HEK293T (cell line): ENCODE measurements around the gene NKX1-1.

Experiments
- CTCF ChIA-PET: fragments of 350-600 bp; formaldehyde crosslinking; extraction: SDS; loops from one replicate; lab custom pipeline; 2021; ENCODE audit warnings: antibody characterized with exemption, inconsistent platforms; lab: Yijun Ruan, JAX
- POLR2A ChIA-PET: fragments of 350-600 bp; formaldehyde crosslinking; extraction: SDS; loops from one replicate; lab custom pipeline; 2020; ENCODE audit warnings: antibody characterized with exemption, inconsistent platforms; lab: Yijun Ruan, JAX
- DNase-seq: peaks from one replicate; pipeline ENCODE4 v3.0.0; 2012; ENCODE audit warnings: mixed read lengths; ENCODE audit errors: extremely low spot score
- ARNT ChIP-seq: fragments of 450-650 bp; IDR thresholded peaks from 2 replicates; pipeline ENCODE4 v1.6.1; 2017; ENCODE audit warnings: mild to moderate bottlenecking
- BHLHE40 ChIP-seq: fragments of 450-650 bp; IDR thresholded peaks from 2 replicates; pipeline ENCODE4 v1.6.1; 2016; ENCODE audit warnings: mild to moderate bottlenecking, moderate library complexity, borderline replicate concordance
- CTBP1 ChIP-seq: fragments of 450-650 bp; IDR thresholded peaks from 2 replicates; pipeline ENCODE4 v1.6.1; 2016; ENCODE audit warnings: borderline replicate concordance
- ELF4 ChIP-seq: fragments of 450-650 bp; IDR thresholded peaks from 2 replicates; pipeline ENCODE4 v1.6.1; 2017; ENCODE audit warnings: antibody characterized with exemption
- FOXA1 ChIP-seq: fragments of 450-650 bp; IDR thresholded peaks from 2 replicates; pipeline ENCODE4 v1.6.1; 2016; ENCODE audit warnings: mild to moderate bottlenecking
- FOXK2 ChIP-seq: fragments of 450-650 bp; IDR thresholded peaks from 2 replicates; pipeline ENCODE4 v1.6.1; 2016; ENCODE audit warnings: mild to moderate bottlenecking
- FOXM1 ChIP-seq: fragments of 450-650 bp; IDR thresholded peaks from 2 replicates; pipeline ENCODE4 v1.6.1; 2017; ENCODE audit warnings: mild to moderate bottlenecking, borderline replicate concordance
- HDGF ChIP-seq: fragments of 450-650 bp; IDR thresholded peaks from 2 replicates; pipeline ENCODE4 v1.6.1; 2017; ENCODE audit warnings: antibody characterized with exemption, borderline replicate concordance
- L3MBTL2 ChIP-seq: fragments of 450-650 bp; conservative IDR thresholded peaks from 2 replicates; pipeline ENCODE4 v1.6.1; 2016; ENCODE audit warnings: mild to moderate bottlenecking
- LEF1 ChIP-seq: fragments of 450-650 bp; IDR thresholded peaks from 2 replicates; pipeline ENCODE4 v1.6.1; 2017; ENCODE audit warnings: mild to moderate bottlenecking, borderline replicate concordance
- NFRKB ChIP-seq: fragments of 450-650 bp; IDR thresholded peaks from 2 replicates; pipeline ENCODE4 v1.6.1; 2016; ENCODE audit warnings: mild to moderate bottlenecking, moderate library complexity
- SP1 ChIP-seq: fragments of 450-650 bp; IDR thresholded peaks from 2 replicates; pipeline ENCODE4 v1.6.1; 2017
- SUZ12 ChIP-seq: fragments of 450-650 bp; IDR thresholded peaks from 2 replicates; pipeline ENCODE4 v1.6.1; 2016; ENCODE audit warnings: mild to moderate bottlenecking
- TARDBP ChIP-seq: fragments of 450-650 bp; IDR thresholded peaks from 2 replicates; pipeline ENCODE4 v1.6.1; 2016
- ZNF384 ChIP-seq: fragments of 450-650 bp; IDR thresholded peaks from 2 replicates; pipeline ENCODE4 v1.6.1; 2016
- TF ChIP-seq, protein P1 (sequence below): fragments of 450-650 bp; IDR thresholded peaks from 2 replicates; pipeline ENCODE4 v1.6.1; 2016

The NKX1-1 gene

DNA sequence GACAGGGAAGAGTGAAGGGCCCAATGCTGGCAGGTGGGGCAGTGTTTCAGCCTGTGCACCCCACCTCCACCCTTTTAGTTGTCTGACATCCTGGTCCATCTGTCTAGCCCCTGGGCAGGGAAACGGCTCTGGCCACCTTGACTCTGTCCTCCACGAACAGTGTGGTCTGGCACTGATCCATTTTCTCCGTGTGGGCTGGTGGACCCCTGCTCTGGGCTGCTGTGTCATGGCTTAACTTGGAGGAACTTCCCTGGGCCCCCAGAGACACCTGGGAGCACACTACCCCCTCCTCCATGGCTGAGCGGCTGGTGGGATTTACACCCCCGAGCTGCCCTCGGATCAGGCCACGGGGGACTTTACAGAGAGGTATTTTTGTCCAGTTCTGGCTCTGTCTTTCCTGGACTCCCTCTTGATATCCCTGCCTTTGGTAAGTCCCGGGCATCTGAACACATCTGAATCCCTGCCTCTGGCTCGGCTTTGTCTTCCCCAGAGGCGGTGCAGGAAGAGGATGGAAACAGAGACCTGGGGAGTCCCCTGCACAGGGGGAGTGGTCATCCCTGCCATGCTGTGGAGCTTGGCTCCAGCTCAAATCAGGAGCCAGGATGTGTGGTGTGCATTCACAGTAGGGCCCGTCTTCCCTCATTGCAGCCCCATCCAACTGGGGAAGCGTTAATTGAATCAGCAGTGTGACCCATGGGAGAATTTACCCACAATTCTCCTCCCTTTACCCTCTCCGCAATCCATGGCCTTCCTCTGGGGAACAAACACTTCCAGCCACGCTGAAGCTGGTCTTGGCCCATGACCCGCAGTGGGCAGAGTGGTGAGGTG is 6.3 kb upstream of the NKX1-1 start:
- ChIA-PET CTCF (no interaction called here), POLR2A (no interaction called here)
- no peak for DNase-seq
- TF ChIP-seq ARNT (no peak), ELF4 (no peak), L3MBTL2 (no peak), LEF1 (no peak), CTBP1 (no peak), HDGF (no peak), FOXA1 (no peak), SP1 (no peak), FOXK2 (no peak), SUZ12 (no peak)
- TF ChIP-seq, protein P1, sequence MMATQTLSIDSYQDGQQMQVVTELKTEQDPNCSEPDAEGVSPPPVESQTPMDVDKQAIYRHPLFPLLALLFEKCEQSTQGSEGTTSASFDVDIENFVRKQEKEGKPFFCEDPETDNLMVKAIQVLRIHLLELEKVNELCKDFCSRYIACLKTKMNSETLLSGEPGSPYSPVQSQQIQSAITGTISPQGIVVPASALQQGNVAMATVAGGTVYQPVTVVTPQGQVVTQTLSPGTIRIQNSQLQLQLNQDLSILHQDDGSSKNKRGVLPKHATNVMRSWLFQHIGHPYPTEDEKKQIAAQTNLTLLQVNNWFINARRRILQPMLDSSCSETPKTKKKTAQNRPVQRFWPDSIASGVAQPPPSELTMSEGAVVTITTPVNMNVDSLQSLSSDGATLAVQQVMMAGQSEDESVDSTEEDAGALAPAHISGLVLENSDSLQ: no peak

DNA sequence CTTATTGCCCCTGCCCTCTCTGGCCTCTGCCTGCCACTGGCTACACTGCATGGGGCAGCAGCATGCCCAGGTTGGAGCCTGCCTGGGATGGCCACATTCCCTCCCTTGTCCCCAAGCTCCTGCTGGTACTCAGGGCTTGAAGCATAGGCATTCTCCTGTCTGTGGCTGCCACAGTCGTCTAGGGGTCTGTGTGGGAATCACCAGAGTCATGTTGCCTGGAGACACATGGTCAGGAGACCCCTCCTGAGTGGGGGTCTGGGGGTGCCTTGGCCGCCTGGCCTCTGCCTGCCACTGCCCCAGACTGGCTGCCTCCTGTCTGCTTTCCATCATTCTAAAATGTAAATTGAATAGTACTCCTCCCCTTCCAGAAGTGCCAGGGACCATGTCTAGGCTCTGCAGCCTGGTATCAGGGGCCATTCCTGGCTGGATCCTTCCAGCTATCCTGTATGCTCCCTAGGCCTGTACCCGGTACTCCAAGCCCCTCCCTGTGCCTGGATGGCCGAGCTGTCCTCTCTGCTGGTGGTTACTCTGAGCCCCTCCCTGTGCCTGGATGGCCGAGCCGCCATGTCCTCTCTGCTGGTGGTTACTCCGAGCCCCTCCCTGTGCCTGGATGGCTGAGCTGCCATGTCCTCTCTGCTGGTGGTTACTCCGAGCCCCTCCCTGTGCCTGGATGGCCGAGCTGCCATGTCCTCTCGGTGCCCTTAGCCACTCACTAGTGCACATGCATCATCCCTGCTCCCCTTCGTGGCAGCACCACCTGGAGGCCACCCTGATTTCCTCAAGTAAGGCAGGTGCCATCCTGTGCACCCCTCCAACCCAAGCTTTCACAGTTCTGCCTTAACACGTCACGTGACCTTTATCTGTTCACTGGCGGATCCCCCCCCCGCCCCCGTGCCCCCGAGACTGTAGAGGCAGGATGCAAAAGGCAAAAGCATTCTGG is 5.5 kb upstream of the NKX1-1 start:
- DNase-seq: no peak
- ChIA-PET POLR2A (no interaction called here), CTCF (no interaction called here)
- TF ChIP-seq ARNT (no peak), LEF1 (no peak), TARDBP (no peak), FOXM1 (no peak), ZNF384 (no peak), ELF4 (no peak), FOXA1 (no peak), BHLHE40 (no peak), L3MBTL2 (no peak), HDGF (no peak), FOXK2 (no peak)

DNA sequence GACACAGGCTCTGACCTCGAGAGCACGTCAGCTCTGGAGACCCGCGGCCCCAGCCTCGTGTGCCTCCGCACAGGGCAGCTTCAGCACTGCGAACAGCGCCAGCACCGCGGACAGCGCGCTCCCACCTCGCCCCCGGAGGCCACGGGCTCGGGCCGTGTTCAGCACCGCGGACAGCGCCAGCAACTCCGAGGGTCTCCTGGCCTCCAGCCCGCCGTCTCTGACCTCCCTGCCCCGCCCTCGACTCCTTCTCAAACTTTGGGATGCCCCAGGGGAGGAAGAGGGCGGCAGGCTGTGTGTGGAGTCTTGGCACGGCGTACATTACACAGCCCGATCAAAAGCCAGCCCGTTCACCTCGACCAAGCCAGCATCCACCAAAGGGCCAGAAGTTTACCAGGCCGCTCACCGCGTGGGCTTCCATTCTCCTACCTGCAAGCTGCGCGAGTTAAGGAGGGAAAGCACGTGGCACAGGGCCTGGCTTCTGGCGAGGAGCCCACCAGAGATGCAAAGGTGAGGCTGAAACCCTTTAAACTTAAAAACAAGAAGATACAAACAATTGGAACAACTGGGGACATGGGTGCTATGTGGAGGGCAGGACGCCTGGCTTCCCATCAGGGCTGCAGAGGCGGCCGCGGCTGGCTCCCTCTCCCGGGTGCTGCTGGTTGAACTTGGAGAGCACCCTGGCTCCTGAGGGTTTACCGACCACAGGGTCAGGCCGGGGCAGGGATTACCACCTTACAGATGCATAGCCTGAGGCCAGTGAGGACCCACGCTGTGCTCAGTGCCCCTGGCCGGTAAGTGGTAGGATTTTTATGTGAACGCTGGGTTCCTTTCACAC is 4.5 kb upstream of the NKX1-1 start:
- POLR2A ChIA-PET: no interaction called here

DNA sequence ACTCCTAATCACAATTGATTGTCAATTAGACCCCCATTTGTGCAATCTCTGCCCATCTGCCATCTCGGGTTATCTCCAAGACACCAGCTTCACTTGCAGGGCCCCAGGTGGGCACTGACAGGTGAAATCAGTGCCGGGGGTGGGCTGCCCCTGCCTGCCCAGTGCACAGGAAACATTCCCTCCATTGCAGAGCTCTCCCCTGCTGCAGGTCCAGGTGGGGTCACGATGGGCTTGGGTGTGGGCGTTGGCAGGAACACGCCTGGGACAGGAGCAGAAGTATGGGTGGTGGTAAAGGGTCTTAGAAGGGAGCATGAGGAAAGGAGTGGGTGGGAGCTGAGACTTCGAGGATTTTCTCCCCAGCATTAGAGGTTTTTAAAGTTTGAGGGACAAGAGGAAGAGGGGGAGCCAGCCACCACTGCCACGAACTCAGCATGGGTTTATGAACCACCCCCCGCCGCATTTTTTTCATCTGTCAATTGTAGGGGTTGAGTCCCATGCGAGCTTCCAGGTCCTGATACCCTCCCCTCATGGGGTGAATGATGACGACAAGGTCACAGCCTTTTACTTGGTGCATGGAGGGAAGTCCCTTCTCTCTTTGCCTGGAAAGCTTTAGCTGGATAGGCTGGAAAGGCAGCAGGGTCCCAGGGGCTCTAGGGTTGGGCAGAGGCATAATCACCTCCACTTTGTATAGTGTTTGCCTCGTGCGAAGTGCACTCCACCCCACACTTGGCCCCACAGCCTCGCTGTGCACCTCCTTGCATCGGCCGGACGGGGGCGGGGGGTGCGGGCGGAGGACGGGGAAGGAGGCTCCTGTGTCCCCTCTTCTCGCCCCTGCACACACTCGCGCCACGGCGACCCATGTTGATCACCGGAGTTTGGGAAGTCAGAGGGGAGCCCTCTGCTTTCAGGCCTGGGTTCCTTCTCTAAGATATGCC is 3.5 kb upstream of the NKX1-1 start:
- TF ChIP-seq ARNT: no peak
- no peak for TF ChIP-seq FOXA1
- no peak for TF ChIP-seq TARDBP
- TF ChIP-seq SUZ12: no peak
- ChIA-PET POLR2A (no interaction called here), CTCF (no interaction called here)
- DNase-seq: no peak

More for the DNA sequence above, 4.5 kb upstream of the NKX1-1 start:
- CTCF ChIA-PET: no interaction called here
- peak; percentile 88 for DNase-seq
- no peak for TF ChIP-seq FOXA1
- TF ChIP-seq BHLHE40: no peak
- no peak for TF ChIP-seq SUZ12
- no peak for TF ChIP-seq CTBP1
- no peak for TF ChIP-seq TARDBP
- TF ChIP-seq, protein P1: no peak
- no peak for TF ChIP-seq ZNF384
- TF ChIP-seq ARNT: no peak
- TF ChIP-seq ELF4: no peak
- no peak for TF ChIP-seq NFRKB
- TF ChIP-seq HDGF: no peak
- no peak for TF ChIP-seq FOXM1

DNA sequence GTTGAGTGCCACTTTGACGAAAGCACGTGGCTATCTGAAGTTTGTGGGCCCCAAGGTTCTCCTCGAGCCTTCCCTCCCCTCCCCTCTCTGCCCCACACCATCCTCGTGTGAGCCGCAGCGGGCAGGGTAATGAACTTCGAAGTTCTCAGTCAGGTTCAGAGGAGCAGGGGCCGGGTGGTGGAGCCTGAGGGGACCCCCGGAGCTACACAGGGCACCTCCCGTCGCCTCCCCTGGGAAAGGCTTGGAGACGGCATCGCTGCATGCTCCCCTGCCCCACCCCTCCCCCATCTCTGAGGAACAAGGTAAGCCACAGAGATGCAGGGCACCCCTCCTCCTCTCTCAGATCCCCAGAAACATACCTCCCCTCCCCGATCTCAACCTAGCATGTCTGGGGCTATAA is 2.8 kb upstream of the NKX1-1 start:
- DNase-seq: no peak
- POLR2A ChIA-PET: no interaction called here

More for the DNA sequence above, 2.8 kb upstream of the NKX1-1 start:
- TF ChIP-seq FOXK2 (no peak), TARDBP (no peak), NFRKB (no peak), ZNF384 (no peak), BHLHE40 (no peak), SP1 (no peak), L3MBTL2 (no peak), FOXA1 (no peak)
- TF ChIP-seq, protein P1: no peak
- CTCF ChIA-PET: no interaction called here
